ENCODE measurements around the gene GAD1. TPM values are rescaled to one million over a fixed set of nuclear protein-coding genes. Genes with fewer than 3 reads are reported as not detected.

The GAD1 gene
- total RNA-seq, 1 experiment from 2014 or later: 2.5 TPM

DNA sequence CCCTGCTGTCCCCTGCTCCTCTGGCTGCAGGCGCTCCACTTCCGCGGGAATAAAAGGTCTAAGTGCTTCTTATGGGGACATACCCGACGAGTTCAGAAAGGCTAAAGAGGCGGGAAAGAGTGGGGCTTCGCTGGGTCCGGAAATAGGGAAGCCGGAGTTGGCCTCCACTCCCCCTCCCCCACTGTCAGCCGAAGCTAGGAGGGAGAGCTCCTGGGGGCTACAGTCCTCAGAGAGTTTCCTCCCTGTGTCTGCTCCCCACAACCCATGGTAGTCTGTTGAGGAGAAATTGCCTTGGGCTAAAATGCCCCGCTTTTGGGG is 7.2 kb downstream of the GAD1 start (continued):
- TF ChIP-seq, protein P1, sequence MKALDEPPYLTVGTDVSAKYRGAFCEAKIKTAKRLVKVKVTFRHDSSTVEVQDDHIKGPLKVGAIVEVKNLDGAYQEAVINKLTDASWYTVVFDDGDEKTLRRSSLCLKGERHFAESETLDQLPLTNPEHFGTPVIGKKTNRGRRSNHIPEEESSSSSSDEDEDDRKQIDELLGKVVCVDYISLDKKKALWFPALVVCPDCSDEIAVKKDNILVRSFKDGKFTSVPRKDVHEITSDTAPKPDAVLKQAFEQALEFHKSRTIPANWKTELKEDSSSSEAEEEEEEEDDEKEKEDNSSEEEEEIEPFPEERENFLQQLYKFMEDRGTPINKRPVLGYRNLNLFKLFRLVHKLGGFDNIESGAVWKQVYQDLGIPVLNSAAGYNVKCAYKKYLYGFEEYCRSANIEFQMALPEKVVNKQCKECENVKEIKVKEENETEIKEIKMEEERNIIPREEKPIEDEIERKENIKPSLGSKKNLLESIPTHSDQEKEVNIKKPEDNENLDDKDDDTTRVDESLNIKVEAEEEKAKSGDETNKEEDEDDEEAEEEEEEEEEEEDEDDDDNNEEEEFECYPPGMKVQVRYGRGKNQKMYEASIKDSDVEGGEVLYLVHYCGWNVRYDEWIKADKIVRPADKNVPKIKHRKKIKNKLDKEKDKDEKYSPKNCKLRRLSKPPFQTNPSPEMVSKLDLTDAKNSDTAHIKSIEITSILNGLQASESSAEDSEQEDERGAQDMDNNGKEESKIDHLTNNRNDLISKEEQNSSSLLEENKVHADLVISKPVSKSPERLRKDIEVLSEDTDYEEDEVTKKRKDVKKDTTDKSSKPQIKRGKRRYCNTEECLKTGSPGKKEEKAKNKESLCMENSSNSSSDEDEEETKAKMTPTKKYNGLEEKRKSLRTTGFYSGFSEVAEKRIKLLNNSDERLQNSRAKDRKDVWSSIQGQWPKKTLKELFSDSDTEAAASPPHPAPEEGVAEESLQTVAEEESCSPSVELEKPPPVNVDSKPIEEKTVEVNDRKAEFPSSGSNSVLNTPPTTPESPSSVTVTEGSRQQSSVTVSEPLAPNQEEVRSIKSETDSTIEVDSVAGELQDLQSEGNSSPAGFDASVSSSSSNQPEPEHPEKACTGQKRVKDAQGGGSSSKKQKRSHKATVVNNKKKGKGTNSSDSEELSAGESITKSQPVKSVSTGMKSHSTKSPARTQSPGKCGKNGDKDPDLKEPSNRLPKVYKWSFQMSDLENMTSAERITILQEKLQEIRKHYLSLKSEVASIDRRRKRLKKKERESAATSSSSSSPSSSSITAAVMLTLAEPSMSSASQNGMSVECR (CRISPR knock-in tag; IDR thresholded peaks at IDR 0.05; ENCODE audit: borderline replicate concordance): no peak
- TF ChIP-seq NFE2L1 (CRISPR knock-in tag; IDR thresholded peaks at IDR 0.05) (no peak), NFYB (CRISPR knock-in tag; conservative IDR thresholded peaks at IDR 0.05; ENCODE audit: low read depth) (no peak), EMX1 (CRISPR knock-in tag; IDR thresholded peaks at IDR 0.05) (no peak), ATF1 (CRISPR knock-in tag; IDR thresholded peaks at IDR 0.05) (no peak)
- TF ChIP-seq, protein P2, sequence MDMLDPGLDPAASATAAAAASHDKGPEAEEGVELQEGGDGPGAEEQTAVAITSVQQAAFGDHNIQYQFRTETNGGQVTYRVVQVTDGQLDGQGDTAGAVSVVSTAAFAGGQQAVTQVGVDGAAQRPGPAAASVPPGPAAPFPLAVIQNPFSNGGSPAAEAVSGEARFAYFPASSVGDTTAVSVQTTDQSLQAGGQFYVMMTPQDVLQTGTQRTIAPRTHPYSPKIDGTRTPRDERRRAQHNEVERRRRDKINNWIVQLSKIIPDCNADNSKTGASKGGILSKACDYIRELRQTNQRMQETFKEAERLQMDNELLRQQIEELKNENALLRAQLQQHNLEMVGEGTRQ (CRISPR knock-in tag; IDR thresholded peaks at IDR 0.05): no peak

DNA sequence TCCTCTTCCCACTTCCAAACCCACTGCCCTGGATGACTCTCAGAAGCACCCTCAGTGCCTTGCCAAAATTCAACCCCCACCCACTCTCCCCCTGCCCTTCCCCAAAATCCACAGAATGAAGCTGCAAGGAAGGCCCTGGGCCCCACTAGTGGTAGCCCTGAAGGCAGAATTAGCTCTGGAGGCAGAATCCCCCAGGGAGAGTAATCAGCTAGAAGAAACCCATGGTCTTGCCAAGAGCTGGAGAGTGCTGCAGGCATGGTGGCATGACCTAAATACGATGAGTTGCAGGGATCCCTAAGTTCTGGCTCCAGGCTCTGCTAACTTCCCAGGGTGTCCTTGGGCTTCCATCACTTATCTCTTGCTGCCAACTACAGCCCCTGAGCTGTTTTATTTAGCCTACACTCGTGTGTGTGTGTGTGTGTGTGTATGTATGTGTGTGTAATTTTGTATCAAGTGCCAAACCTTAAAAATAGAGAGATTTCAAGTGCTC is 7.9 kb downstream of the GAD1 start:
- peaks cover 36% of the 10 kb centered on the region for H3K4me1 Mint-ChIP-seq
- H3K27ac Mint-ChIP-seq: no peak overlapping the region
- ATAC-seq: no peak
- H3K4me3 Mint-ChIP-seq: 0 out of 2 replicates have a peak overlapping the region, but pooled peaks have one; percentile 44
- POLR2A ChIA-PET: no interaction called here
- H3K9me3 Mint-ChIP-seq: no peaks in the 10 kb centered on the region
- no peaks in the 10 kb centered on the region for H3K36me3 Mint-ChIP-seq
- no peak for DNase-seq (ENCODE audit: low spot score)
- TF ChIP-seq, protein P3, sequence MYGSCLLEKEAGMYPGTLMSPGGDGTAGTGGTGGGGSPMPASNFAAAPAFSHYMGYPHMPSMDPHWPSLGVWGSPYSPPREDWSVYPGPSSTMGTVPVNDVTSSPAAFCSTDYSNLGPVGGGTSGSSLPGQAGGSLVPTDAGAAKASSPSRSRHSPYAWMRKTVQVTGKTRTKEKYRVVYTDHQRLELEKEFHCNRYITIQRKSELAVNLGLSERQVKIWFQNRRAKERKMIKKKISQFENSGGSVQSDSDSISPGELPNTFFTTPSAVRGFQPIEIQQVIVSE (CRISPR knock-in tag; IDR thresholded peaks at IDR 0.05; ENCODE audit: borderline replicate concordance): no peak
- TF ChIP-seq, protein P1 (CRISPR knock-in tag; IDR thresholded peaks at IDR 0.05; ENCODE audit: borderline replicate concordance): no peak
- TF ChIP-seq ZBTB21 (CRISPR knock-in tag; IDR thresholded peaks at IDR 0.05; ENCODE audit: borderline replicate concordance) (no peak), IRF2 (CRISPR knock-in tag; IDR thresholded peaks at IDR 0.05; ENCODE audit: borderline replicate concordance, low read depth) (no peak), ETV6 (CRISPR knock-in tag; IDR thresholded peaks at IDR 0.05) (no peak), TEAD4 (CRISPR knock-in tag; IDR thresholded peaks at IDR 0.05) (no peak), SMAD4 (CRISPR knock-in tag; IDR thresholded peaks at IDR 0.05) (no peak)
- TF ChIP-seq, protein P4, sequence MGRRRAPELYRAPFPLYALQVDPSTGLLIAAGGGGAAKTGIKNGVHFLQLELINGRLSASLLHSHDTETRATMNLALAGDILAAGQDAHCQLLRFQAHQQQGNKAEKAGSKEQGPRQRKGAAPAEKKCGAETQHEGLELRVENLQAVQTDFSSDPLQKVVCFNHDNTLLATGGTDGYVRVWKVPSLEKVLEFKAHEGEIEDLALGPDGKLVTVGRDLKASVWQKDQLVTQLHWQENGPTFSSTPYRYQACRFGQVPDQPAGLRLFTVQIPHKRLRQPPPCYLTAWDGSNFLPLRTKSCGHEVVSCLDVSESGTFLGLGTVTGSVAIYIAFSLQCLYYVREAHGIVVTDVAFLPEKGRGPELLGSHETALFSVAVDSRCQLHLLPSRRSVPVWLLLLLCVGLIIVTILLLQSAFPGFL (CRISPR knock-in tag; IDR thresholded peaks at IDR 0.05; ENCODE audit: borderline replicate concordance): no peak
- H3K27me3 Mint-ChIP-seq (ENCODE audit: low read depth): peaks cover 96% of the 10 kb centered on the region
- CTCF ChIA-PET: interaction anchor here (0.6 to 2.6 kb wide), 6 partner anchors 9 to 463 kb away, joined by 3 to 17 read pairs (median 11); partner anchors contain the start of genes GAD1 and GORASP2

Data from WTC11 (cell line).